ENCODE measurements around the gene LGALS8.
"Not testable (repeated sequence)": the region's sequence is repeated elsewhere in the genome, so short reads cannot be mapped to it uniquely, and the experiment has no call there.

DNA sequence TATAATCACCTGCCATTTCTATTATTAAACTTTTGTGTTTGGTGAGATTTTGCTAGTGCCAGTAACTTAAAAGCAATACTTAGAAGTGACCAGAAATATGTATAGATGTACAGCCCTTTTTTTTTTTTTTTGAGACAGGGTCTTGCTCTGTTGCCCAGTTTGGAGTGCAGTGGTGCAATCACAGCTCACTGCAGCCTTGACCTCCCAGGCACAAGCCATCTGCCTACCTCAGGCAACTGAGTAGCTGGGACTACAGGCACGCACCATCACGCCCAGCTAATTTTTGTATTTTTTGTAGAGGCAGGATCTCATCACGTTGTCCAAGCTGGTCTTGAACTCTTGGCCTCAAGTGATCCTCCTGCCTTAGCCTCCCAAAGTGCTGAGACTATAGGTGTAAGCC, 56.6 kb downstream of the LGALS8 start:
- TF ChIP-seq, protein P1, sequence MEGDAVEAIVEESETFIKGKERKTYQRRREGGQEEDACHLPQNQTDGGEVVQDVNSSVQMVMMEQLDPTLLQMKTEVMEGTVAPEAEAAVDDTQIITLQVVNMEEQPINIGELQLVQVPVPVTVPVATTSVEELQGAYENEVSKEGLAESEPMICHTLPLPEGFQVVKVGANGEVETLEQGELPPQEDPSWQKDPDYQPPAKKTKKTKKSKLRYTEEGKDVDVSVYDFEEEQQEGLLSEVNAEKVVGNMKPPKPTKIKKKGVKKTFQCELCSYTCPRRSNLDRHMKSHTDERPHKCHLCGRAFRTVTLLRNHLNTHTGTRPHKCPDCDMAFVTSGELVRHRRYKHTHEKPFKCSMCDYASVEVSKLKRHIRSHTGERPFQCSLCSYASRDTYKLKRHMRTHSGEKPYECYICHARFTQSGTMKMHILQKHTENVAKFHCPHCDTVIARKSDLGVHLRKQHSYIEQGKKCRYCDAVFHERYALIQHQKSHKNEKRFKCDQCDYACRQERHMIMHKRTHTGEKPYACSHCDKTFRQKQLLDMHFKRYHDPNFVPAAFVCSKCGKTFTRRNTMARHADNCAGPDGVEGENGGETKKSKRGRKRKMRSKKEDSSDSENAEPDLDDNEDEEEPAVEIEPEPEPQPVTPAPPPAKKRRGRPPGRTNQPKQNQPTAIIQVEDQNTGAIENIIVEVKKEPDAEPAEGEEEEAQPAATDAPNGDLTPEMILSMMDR (conservative IDR thresholded peaks at IDR 0.05; ENCODE audit: low read depth, low read length) = not testable (repeated sequence)
- not testable (repeated sequence) for TF ChIP-seq EZH2 (IDR thresholded peaks at IDR 0.05; ENCODE audit: borderline replicate concordance, low read depth, low read length, poor library complexity, severe bottlenecking)

Data from A673 (cell line).